ENCODE results near the gene INTS15.
"Not testable (repeated sequence)": the region's sequence is repeated elsewhere in the genome, so short reads cannot be mapped to it uniquely, and the experiment has no call there.

The INTS15 gene

DNA sequence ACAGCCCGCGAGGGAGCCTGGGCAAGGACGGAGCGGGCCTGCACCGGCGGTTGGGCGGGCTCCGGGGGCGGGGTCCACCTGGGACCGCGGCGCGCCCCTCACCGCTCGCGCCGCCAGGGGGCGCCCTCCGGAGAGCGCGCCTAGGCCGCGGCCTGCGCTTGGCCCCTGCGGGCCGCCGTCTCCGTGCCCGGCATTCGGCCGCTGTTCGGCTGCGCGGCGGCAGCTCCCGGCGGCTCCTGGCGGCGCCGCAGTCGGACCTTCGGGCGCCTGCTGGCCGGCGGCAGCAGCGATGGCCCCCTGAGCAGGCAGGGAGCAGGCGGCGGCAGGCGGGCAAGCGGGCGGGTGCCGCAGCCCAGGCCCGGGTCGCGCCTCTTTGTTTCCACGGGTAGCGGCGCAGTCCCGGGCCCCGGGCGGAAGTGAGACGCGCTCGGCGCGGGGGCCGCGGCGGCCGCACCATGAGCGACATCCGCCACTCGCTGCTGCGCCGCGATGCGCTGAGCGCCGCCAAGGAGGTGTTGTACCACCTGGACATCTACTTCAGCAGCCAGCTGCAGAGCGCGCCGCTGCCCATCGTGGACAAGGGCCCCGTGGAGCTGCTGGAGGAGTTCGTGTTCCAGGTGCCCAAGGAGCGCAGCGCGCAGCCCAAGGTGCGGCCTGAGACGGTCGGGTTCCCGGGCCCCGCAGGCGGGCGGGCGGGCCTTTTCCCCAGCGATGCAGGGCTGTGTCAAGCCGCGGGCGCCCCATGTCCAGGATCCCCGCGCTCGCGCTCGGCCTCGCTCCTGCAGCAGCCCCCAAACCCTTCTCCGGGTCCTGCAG, at the start of gene INTS15:
Gene INTS15 (plus strand): TSS at position 193 of the 816 bp plus-strand sequence. CDS start 263 bp downstream, at position 456.
- DNase-seq, result no peak

DNA sequence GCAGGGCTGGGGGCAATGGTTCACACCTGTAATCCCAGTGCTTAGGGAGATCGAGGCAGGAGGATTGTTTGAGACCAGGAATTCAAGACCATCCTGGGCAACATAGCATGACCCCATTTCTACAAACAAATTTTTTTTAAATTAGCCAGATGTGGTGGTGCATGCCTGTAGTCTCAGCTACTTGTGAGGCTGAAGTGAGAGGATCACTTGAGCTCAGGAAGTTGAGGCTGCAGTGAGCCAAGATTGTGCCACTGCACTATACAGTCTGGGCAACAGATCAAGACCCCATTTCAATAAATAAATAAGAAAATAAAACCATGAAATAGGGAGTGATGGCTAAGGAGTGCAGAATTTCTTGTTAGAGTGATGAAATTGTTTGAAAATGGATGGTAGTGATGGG, 47.5 kb upstream of the INTS15 start:
- DNase-seq, result no peak

DNA sequence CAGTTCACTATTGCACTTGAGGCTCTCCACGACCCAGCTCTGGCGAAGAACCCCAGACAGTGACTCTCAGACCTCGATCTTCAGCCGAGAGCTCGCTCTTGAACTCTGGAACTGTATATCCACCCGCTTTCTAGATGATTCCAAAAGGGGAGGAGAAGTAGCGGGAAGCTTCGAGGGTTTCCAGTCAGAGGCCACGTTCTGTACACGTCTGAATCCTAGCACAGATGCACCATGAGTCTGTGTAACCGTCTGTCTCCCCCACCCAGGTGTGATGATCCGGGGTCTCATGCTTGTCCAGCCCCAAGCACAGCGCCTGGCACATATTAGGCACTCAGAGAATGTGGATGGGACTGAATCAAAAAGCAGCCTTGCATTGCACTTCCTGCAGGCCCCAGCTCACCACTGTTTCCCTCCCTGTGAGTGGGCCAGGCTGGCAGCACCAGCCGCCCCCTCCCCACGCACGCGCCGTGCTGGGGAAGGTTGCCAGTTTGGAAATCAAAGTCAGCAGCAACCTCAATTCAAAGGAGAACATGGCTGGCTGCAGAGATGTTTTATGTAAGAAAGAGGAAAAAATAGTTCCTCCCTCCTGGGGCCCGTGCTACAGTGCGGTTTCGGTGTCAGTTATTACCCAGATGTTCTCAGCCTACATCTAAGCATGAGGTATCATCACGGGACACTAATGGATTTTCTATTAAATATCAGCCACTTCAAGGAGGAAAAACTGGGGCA, 44.3 kb upstream of the INTS15 start:
- no peak for DNase-seq

DNA sequence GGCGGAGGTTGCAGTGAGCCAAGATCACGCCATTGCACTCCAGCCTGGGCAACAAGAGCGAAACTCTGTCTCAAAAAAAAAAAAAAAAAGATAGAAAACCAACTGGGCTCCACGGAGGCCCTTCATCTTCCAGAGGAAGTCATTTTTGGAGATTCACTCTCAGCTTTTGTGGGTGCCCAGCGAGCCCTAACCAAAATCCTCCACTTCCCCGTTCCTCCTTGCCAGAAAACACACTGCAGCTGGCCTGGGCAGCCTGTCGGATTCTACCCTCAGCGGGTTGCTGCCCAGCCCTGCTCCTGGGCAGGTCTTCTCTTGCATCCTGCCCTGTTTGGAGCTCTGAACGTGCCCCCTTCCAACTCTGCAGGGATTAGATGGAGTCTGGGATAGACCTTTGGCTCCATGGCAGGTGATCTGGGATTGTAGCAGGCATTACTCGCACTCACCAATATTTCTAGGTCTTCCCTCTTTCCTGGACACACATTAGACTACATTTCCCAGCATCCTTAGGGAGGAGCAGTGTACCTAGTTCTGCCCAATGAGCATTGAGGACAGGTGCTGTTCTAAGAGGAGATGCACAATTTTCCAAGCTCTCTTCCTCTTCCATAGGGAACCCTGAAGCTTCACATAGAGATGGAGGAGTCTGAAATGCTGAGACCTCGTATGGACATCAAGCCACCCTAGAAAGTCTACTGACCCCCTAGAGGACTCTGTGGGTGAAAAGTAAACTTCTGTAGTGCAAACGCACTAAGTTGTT, 43.1 kb upstream of the INTS15 start:
- no peak for DNase-seq

DNA sequence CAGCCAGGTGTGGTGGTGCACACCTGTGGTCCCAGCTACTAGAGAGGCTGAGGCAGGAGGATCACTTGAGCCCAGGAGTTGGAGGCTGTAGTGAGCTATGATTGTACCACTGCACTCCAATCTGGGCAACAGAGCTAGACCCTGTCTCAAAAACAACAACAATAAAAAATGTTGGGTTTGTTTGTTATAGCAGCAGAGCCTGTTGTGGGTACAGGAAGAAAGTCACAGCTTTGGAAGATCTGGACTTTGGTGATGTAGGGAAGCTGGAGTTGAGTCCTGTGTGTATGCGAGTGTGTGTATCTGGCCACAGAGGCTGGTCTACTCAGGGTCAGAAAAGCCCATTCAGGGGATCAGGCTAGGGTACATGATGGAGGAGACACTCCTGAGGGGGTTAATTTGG, 42.4 kb upstream of the INTS15 start:
- no peak for DNase-seq

DNA sequence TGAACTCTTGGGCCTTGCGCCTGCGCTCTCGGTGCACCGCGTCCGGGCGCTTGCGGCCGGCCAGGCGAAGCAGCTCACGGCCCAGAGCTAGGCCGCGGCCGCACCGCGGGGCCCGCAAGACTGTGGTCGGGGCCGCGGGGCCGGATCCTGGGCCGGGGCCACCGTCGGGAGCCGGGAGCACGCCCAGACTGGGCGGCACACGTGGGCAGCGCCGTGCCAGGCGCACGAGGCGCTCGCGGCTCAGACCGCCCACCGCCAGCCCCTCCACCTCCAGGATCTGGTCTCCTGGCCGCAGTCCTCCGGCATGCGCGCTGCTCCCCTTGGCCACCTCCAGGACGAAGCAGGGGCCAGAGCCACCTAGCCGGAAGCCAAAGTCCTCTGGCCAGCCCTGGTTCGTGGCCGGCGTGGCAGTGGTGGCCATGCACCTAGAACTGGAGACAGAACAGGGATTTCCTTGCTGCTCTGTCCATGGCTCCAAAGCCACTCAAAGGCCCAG, 38.8 kb upstream of the INTS15 start, which contains the start of gene GRID2IP:
Gene GRID2IP (minus strand): TSS at position 446 of the 496 bp plus-strand sequence. CDS start 25 bp downstream, at position 421.
- no peak for DNase-seq

DNA sequence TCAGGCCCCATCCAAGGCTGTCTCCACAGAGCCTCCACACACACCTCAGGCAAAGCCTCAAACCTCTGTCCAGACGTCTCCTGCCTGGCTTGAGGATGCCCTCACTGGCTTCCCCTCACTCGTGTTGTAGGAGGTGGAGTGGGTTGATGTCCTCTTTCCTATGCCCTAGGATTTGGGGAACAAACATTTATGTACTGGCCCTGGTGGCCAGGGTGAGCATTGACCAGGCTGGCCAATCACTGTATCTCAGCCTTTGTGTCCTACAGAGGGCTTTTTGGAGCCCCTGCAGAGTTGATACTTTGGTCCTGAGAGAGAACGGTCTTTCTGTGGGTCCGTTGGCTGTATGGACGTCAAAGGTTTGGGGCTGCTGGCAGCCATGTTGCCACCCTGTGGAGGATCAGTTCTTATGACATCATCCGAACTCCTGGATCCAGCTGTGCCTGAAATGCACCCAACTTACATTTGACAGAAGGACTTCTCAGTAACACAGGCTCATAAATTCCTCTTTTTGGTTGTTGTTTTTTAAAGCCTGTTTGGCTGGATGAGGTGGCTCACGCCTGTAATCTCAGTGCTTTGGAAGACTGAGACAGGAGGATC, 36.3 kb upstream of the INTS15 start:
- no peak for DNase-seq

DNA sequence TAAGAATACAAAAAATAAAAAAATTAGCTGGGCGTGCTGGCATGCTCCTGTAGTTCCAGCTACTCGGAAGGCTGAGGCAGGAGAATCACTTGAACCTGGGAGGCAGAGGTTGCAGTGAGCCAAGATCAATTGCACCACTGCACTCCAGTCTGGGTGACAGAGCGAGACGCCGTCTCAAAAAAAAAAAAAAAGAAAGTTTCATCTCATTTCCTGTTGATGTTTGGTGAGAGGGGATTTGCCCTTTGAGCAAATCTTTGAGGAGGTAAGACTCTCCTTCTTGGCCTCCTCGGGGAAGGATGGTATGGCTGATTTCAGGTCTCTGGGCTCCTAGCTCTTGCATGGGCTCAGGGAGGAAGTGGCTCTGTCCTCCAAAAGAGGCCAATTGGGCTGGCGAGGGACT, 35.0 kb upstream of the INTS15 start:
- no peak for DNase-seq

DNA sequence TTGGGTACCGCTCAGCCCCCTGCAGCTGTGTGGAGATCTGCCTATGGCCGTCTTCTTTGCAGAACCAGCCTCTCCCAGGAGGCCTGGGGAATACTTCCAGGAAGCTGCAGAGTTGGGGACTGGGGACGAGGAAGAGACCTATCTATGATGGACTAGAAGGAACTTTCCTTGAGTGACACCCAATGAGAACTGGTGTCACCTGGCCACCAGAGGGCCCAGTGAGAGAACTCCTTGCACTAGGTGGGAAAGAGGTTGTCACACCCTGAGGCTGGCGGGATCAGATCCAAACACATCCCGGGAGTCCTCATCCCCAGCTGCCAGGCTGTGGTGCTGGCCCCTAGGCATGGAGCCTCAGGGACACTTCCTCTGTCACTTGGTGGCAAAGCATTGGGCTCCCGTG, 33.6 kb upstream of the INTS15 start:
- DNase-seq, result no peak

DNA sequence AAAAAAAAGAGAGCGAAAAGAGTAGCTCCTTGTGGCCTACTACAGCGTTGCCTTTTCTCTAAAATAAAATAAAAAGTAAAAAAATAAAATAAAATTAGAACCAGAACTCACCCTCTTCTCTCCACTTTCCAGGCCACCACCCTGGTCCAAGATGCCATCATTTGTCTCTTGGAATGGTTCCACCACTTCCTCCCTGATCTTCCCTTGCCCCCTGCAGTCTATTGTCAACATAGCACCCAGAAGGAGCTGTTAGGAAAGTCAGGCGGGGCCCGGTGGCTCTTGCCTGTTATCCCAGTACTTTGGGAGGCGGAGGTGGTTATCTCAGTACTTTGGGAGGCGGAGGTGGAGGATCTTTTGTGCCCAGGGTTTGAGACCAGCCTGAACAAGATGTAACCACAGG, 31.0 kb upstream of the INTS15 start:
- peak; percentile 68 for DNase-seq

DNA sequence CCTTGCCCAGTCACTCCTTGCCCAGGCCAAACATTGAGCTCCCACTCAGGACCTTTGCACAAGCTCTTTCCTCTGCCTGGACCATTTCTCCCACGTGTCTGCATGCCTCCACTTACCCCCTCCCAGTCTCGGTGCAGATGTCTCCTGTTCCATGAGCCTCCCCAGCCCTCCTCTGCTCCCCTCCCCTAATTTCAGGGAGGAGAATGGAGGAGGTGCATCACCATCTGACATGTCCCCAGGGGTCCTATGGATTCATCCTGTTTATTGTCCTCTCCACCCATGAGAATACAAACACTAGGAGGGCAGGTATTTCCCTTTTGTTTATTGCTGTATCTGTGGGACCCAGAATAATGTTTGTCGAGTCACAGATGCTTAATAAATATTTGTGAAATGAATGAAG, 29.9 kb upstream of the INTS15 start:
- DNase-seq, result no peak

DNA sequence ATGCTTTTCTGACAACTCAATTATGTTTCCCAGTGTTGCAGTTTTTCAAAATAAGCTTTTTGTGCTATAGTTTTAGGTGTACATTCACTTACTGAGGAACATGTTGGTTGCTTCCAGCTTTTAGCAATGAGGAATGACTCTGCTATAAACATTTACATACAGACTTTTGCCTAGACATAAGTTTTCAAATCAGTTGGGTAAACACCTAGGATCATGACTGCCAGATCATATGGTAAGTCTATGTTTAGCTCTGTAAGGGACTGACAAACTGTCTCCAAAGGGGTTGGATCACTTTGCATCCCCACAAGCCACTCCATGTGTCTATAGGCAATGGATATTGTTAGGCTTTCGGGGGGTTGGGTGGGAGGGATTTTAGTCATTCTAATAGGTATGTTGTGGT, 27.7 kb upstream of the INTS15 start:
- DNase-seq, result no peak

DNA sequence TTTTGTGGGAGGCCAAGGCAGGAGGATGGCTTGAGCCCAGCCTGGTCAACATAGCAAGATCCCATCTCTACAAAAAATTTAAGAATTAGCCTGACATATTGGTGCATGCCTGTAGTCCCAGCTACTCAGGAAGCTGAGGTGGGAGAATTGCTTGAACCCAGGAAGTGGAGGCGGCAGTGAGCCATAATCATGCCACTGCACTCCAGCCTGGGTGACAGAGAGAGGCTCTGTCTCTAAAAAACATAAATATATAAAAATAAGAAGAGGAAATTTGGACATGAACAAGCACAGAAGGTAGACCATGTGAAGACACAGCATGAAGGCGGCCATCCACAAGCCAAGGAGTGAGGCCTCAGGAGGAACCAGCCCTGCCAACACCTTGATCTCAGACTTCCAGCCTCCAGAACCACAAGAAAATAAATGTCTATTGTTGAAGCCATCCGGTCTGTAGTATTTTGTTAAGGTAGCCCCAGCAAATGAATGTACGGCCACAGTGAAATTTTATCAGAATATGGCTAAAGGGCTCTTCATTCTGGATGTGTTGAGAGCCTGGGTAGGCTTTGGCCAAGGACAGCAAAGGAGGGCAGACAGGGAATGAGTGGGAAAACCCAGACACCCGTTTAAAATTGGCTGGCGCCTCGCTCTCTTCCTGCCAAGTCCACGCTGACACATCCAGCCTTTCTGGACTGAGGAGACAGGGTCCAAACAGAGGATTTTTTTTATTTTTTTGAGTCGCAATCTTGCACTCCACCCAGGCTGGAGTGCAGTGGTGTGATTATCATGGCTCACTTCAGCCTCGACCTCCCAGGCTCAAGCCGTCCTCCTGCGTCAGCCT, 25.7 kb upstream of the INTS15 start:
- DNase-seq, result no peak

DNA sequence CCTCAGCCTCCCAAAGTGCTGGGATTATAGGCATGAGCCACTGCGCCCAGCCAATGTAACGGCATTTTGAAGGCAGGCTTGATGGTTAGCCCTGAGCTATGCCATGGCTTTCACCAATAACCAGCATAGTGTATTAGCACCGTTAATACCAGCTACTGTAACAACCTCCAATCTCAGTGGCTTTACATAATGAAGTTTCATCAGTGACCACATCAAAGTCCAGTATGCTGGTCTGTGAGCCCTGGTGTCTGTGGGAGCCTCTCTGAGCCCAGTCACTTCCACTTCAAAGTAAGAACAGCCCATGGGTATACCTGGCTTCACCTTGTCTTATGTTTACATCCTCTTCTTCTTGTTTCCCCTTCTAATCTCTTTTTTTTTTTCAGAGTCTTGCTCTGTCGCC, 24.2 kb upstream of the INTS15 start:
- no peak for DNase-seq

DNA sequence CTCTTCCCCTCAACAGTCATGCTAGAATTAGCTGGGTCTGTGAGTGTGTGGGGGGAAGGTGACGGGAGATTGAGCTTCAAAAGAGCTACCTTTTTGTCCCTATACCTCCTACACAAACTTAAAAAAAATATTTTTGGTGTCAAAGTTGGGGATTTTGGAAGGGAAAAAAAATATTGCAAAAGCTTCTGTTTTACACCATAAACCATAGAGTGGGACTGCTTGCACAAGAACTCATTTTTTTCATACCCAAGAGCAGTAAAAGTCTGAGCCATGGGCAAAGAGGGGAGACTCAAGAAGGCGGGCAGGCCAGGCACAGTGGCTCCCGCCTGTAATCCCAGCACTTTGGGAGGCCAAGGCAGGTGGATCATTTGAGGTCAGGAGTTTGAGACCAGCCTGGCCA, 21.9 kb upstream of the INTS15 start:
- no peak for DNase-seq

DNA sequence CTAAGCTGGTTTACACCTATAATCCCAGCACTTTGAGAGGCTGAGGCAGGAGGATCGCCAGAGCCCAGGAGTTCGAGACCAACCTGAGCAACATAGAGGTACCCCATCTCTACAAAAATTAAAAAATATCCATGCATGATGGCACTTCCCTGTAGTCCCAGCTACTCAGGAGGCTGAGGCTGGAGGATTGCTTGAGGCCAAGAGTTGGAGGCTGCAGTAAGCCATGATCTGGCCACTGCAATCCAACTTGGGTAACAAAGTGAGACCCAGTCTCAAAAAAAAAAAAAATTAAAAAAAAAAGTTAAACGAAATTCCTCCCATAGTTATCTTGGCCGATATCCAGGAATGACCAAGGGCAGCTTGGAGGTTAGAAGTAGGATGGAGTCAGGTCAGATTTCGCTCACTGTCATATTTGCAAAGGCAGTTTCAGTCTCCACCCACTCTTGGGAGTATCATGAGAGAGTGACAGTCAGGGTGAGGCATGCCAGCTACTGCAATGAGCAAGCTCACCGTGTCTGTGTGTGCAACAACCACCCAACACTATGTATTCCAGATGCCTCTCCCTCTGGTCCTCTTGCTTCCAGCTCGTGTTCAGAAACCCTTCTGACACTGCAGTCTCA, 18.6 kb upstream of the INTS15 start:
- DNase-seq, result no peak

DNA sequence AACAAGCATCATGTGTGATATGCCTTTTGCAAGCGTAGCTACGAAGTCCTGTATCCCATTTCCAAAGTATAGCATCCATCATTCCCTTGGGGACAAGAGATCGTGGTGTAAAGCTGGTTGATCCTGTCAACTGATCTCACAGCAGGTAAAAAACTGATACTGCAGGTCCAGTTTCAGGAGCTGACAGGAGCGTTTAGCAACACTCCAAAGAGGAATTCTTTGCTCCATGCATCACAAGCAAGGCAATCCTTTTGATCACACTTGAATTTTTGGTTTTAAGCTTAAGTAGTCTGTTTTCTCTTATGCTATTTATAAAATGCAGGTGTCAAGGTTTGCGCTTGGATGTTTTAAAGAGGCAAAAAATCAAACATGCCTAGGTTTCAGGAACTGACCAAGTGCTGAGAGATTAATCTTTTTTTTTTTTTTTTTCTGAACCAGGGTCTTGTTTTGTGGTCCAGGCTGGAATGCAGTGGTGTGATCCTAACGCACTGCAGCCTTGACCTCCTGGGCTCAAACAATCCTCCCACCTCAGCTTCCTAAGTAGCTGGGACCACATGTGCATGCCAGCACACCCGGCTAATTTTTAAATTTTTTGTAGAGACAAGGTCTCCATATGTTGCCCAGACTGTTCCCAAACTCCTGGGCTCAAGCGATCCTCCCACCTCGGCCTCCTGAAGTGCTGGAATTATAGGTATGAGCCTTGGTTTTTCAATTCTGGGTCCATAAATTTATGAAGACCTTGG, 14.4 kb upstream of the INTS15 start:
- DNase-seq, result no peak

DNA sequence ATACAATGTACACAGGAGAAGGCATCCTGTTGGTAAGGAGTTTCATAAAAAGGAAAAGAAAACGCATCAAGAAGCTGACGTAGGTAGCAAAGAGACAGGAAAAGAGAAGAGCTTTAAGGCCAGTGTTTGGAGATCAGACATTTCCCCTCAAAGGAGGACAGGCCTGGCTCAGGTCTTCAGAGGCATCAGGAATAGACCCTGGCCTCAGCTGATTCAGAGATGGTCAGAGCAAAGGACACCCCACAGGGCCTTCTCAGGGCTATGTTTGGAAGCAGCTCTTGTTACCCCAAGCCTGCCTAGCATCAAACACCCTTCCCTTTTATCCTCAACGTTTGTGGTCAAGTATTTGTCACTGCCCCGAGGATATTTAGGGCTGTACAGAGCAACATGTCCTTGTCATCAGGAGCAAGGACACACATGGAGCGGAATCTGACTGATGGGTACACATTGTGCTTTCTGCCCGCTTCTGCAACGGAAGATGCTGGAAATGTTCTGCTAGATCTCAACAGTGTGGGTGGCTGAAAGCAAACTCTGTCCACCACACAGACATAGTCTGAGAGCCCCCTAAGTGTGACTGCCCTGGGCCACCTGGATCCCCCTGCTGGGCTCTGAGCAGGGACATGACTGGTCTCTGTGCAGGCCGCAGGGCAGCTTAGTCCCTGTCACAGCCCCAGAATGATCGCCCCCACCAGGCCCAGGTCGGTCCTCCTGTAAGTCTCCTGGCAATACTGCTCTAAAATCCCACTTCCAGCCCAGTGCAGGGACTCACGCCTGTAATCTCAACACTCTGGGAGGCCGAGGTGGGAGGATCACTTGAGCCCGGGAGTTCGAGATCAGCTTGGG, 13.6 kb upstream of the INTS15 start:
- DNase-seq, result no peak

DNA sequence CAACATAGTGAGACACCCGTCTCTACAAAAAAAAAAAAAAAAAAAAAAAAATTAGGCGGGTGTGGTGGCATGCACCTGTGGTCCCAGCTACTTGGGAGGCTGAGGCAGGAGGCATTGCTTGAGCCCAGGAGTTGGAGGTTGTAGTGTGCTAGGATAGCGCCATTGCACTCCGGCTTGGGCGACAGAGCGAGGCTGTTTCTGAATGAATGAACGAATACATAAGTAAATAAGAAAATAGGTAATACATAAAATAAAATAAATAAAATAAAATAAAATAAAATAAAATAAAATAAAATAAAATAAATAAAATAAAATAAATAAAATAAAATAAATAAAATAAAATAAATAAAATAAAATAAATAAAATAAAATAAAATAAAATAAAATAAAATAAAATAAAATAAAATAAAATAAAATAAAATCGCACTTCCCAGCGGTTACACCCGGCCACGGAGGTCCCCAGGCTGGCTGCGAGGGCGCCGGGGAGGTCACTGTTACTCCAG, 12.9 kb upstream of the INTS15 start:
- DNase-seq, result not testable (repeated sequence)
